Measurements from ENCODE around the gene GLRX5. TPM values are rescaled to one million over a fixed set of nuclear protein-coding genes. Genes with fewer than 3 reads are reported as not detected.

GLRX5 gene
- total RNA-seq, 1 experiment from 2014 or later = 67.8 TPM

GRCh38 chr14:95540236-95540855 lies 5.5 kb downstream of the GLRX5 start:
- ChIA-PET CTCF (no interaction called here), POLR2A (no interaction called here)
- no TSS peak for BruUV-seq (replicated peaks)

GRCh38 chr14:95541346-95541745 lies 6.5 kb downstream of the GLRX5 start:
- ChIA-PET CTCF (no interaction called here), POLR2A (no interaction called here)
- no peaks in the 10 kb centered on the region for H3K9me3 ChIP-seq
- H3K4me3 Mint-ChIP-seq (ENCODE audit: unreplicated experiment) = no peak overlapping the region
- intact Hi-C loops (cut with micrococcal nuclease; ENCODE audit: unreplicated experiment) = no loop called here
- no peaks in the 10 kb centered on the region; the same call in 1 of the 2 replicates for H3K36me3 ChIP-seq (ENCODE audit: control insufficient read depth, insufficient read depth, low read length)
- H3K9me3 Mint-ChIP-seq (ENCODE audit: unreplicated experiment) = no peaks in the 10 kb centered on the region
- H3K27me3 ChIP-seq (replicated peaks; ENCODE audit: control insufficient read depth, insufficient read depth, low read length) = no peaks in the 10 kb centered on the region
- H3K27ac Mint-ChIP-seq (ENCODE audit: unreplicated experiment) = no peak overlapping the region
- H3K36me3 Mint-ChIP-seq (ENCODE audit: insufficient read depth, unreplicated experiment) = no peaks in the 10 kb centered on the region
- H3K4me3 ChIP-seq (ENCODE audit: low read depth, low read length) = no peak overlapping the region
- no peaks in the 10 kb centered on the region for H3K27me3 Mint-ChIP-seq (ENCODE audit: insufficient read depth, unreplicated experiment)
- peaks cover 7% of the 10 kb centered on the region for H3K4me1 Mint-ChIP-seq (ENCODE audit: low read depth, unreplicated experiment)
- H3K4me1 ChIP-seq = peaks cover 9% of the 10 kb centered on the region; the same call in 1 of the 2 replicates
- DNase-seq = no peak
- no peak for TF ChIP-seq CTCF (IDR thresholded peaks at IDR 0.05; ENCODE audit: insufficient read depth in 1 of 2, low read depth in 1 of 2, low read length in 1 of 2, severe bottlenecking in 1 of 2, unreplicated experiment in 1 of 2)
- no TSS peak for BruUV-seq (replicated peaks)

More at GRCh38 chr14:95540236-95540855, 5.5 kb downstream of the GLRX5 start:
- Mint-ChIP-seq H3K4me3 (ENCODE audit: unreplicated experiment) (no peak overlapping the region), H3K9me3 (ENCODE audit: unreplicated experiment) (no peaks in the 10 kb centered on the region), H3K27me3 (ENCODE audit: insufficient read depth, unreplicated experiment) (no peaks in the 10 kb centered on the region), H3K36me3 (ENCODE audit: insufficient read depth, unreplicated experiment) (peaks cover 4% of the 10 kb centered on the region), H3K4me1 (ENCODE audit: low read depth, unreplicated experiment) (peaks cover 14% of the 10 kb centered on the region), H3K27ac (ENCODE audit: unreplicated experiment) (no peak overlapping the region)
- no peak for TF ChIP-seq CTCF (IDR thresholded peaks at IDR 0.05; ENCODE audit: insufficient read depth in 1 of 2, low read depth in 1 of 2, low read length in 1 of 2, severe bottlenecking in 1 of 2, unreplicated experiment in 1 of 2)
- intact Hi-C loops (cut with micrococcal nuclease; ENCODE audit: unreplicated experiment) = no loop called here
- no peaks in the 10 kb centered on the region for H3K27me3 ChIP-seq (replicated peaks; ENCODE audit: control insufficient read depth, insufficient read depth, low read length)
- no peaks in the 10 kb centered on the region for H3K9me3 ChIP-seq
- H3K36me3 ChIP-seq (ENCODE audit: control insufficient read depth, insufficient read depth, low read length) = no peaks in the 10 kb centered on the region; the same call in 1 of the 2 replicates
- H3K4me3 ChIP-seq (ENCODE audit: low read depth, low read length) = no peak overlapping the region
- no peak for DNase-seq
- peaks cover 9% of the 10 kb centered on the region; the same call in 1 of the 2 replicates for H3K4me1 ChIP-seq

DNA sequence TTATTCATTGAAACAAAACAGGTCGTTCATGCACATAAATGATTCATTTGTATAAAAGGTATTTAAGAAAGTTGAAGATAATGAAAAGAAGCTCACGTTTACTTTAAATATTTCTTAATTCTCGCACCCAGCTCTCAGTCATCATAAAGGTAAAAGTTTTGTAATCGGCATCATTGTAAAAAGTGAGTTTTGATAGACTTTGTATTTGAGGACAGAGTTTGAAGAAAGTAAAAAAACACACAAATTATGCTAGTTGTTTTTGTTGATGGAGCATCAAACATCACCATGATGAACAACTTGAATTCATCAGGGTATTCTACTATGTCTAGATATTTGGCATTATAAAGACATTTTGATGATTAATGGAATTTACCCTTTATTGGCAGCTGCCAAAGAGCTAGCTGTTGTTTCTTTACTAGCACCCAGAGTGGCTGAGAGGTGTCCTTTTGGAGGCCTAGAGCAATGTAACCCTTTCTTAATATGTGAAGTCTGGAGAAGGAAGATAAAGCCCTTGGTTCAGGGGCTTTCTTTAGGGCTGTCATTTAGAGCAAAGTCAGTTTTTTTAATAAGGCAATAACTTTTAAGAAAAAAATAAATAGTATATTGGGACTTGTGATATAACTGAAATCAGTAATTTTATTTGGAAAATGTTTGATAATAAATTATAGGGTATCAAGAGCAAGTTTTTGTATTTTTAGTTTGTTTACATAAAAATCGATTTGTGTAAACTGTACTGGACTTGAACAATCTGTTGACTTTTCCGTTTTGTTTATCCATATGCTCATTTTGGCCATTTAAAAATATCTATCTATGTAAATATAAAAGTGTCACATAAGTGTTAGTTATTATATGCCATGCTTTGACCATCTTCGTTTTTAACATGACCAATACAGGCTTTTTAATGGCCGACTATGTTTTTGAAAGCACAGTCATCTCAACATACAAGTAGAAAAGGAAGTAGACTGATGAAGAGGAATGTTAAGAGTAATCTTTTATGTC lies 7.4 kb downstream of the GLRX5 start:
- DNase-seq = no peak
- Mint-ChIP-seq H3K9me3 (ENCODE audit: unreplicated experiment) (no peaks in the 10 kb centered on the region), H3K4me1 (ENCODE audit: low read depth, unreplicated experiment) (peaks cover 9% of the 10 kb centered on the region), H3K4me3 (ENCODE audit: unreplicated experiment) (no peak overlapping the region), H3K27ac (ENCODE audit: unreplicated experiment) (no peak overlapping the region), H3K27me3 (ENCODE audit: insufficient read depth, unreplicated experiment) (no peaks in the 10 kb centered on the region), H3K36me3 (ENCODE audit: insufficient read depth, unreplicated experiment) (no peaks in the 10 kb centered on the region)
- TF ChIP-seq CTCF (IDR thresholded peaks at IDR 0.05; ENCODE audit: insufficient read depth in 1 of 2, low read depth in 1 of 2, low read length in 1 of 2, severe bottlenecking in 1 of 2, unreplicated experiment in 1 of 2) = no peak
- Histone ChIP-seq H3K4me3 (ENCODE audit: low read depth, low read length) (no peak overlapping the region), H3K9me3 (no peaks in the 10 kb centered on the region), H3K4me1 (peaks cover under 1% of the 10 kb centered on the region), H3K36me3 (ENCODE audit: control insufficient read depth, insufficient read depth, low read length) (no peaks in the 10 kb centered on the region; the same call in 1 of the 2 replicates), H3K27me3 (replicated peaks; ENCODE audit: control insufficient read depth, insufficient read depth, low read length) (no peaks in the 10 kb centered on the region)
- CTCF ChIA-PET = no interaction called here
- POLR2A ChIA-PET = no interaction called here
- BruUV-seq (replicated peaks) = no TSS peak
- intact Hi-C loops (cut with micrococcal nuclease; ENCODE audit: unreplicated experiment) = no loop called here
